ENCODE measurements around the gene PRSS16.
A peak's percentile ranks its signal among the peaks of the same experiment; 100 is the strongest.
"Not testable (repeated sequence)": the region's sequence is repeated elsewhere in the genome, so short reads cannot be mapped to it uniquely, and the experiment has no call there.

Gene PRSS16

GRCh38 chr6:27248783-27249182 is 1.3 kb downstream of the PRSS16 start:
- no peak for DNase-seq

GRCh38 chr6:27250277-27251111 is 3.0 kb downstream of the PRSS16 start:
- DNase-seq: peak in 2 of 3 donors; percentile 25 to 28

- peak in 1 of 3 donors; percentile 10 for DNase-seq
Measured at GRCh38 chr6:27251112-27251605, 3.7 kb downstream of the PRSS16 start.

GRCh38 chr6:27251606-27252251 is 4.2 kb downstream of the PRSS16 start:
- peak in 1 of 3 donors; percentile 31 for DNase-seq

- DNase-seq: no peak
Measured at GRCh38 chr6:27254566-27254965, 7.1 kb downstream of the PRSS16 start.

- DNase-seq: no peak
Measured at GRCh38 chr6:27255866-27256265, 8.4 kb downstream of the PRSS16 start.

- no peak for DNase-seq
Measured at GRCh38 chr6:27260369-27260768, 12.9 kb downstream of the PRSS16 start.

- DNase-seq: no peak
Measured at GRCh38 chr6:27260836-27261375, 13.4 kb downstream of the PRSS16 start.

GRCh38 chr6:27263886-27264285 is 16.4 kb downstream of the PRSS16 start:
- DNase-seq: no peak

- not testable (repeated sequence) for DNase-seq
Measured at GRCh38 chr6:27267003-27267402, 19.5 kb downstream of the PRSS16 start.

- no peak for DNase-seq
Measured at GRCh38 chr6:27267857-27268434, 20.4 kb downstream of the PRSS16 start.

- no peak for DNase-seq
Measured at GRCh38 chr6:27268803-27269202, 21.3 kb downstream of the PRSS16 start.

GRCh38 chr6:27273783-27274182 is 26.3 kb downstream of the PRSS16 start:
- DNase-seq: no peak

- no peak for DNase-seq
Measured at GRCh38 chr6:27275025-27275956, 27.8 kb downstream of the PRSS16 start.

- DNase-seq: no peak
Measured at GRCh38 chr6:27279513-27280063, 32.1 kb downstream of the PRSS16 start.

- DNase-seq: peak in 2 of 3 donors; percentile 13 to 24
Measured at GRCh38 chr6:27280064-27280539, 32.6 kb downstream of the PRSS16 start.

- no peak for DNase-seq
Measured at GRCh38 chr6:27280540-27281000, 33.1 kb downstream of the PRSS16 start.

GRCh38 chr6:27281105-27281539 is 33.6 kb downstream of the PRSS16 start:
- DNase-seq: no peak

- no peak for DNase-seq
Measured at GRCh38 chr6:27281569-27281968, 34.1 kb downstream of the PRSS16 start.

GRCh38 chr6:27283279-27283678 is 35.8 kb downstream of the PRSS16 start:
- no peak for DNase-seq

GRCh38 chr6:27286141-27286540 is 38.6 kb downstream of the PRSS16 start:
- DNase-seq: no peak

- no peak for DNase-seq
Measured at GRCh38 chr6:27287751-27288135, 40.2 kb downstream of the PRSS16 start.
